Lung (tissue), 13 donors: ENCODE results near the gene CHCHD1. TPM values are rescaled to one million over a fixed set of nuclear protein-coding genes. Genes with fewer than 3 reads are reported as not detected.
"Not testable (repeated sequence)": the region's sequence is repeated elsewhere in the genome, so short reads cannot be mapped to it uniquely, and the experiment has no call there.

ENCODE experiments used
- ATAC-seq: fragments of 200-7000 bp; cut with Tn5 transposase; one replicate; pipeline ENCODE4 v1.9.1; 2020; ENCODE audit warnings: moderate number of reproducible peaks; ENCODE audit not compliant: insufficient read depth, low FRiP score
- DNase-seq, 3 donors: peaks; one replicate each; pipeline ENCODE4 v3.0.0-alpha.2; 2013 to 2017
- H3K27ac ChIP-seq, 2 donors: one replicate each; pipeline ENCODE4 v1.5.1; 2013; ENCODE audit warnings: mild to moderate bottlenecking in 2 of 2, moderate library complexity in 2 of 2, control low read depth in 1 of 2, inconsistent platforms in 1 of 2, low read depth in 1 of 2, low read length in 1 of 2
- H3K27me3 ChIP-seq, 3 donors: one replicate each; pipeline ENCODE4 v1.5.1; 2013; ENCODE audit warnings: low read length in 2 of 3; ENCODE audit not compliant: control insufficient read depth in 3 of 3, insufficient read depth in 3 of 3
- H3K36me3 ChIP-seq, 4 donors: one replicate each; pipeline ENCODE4 v1.5.1; 2013; ENCODE audit warnings: low read length in 4 of 4, mild to moderate bottlenecking in 1 of 4, moderate library complexity in 1 of 4; ENCODE audit not compliant: control insufficient read depth in 4 of 4, insufficient read depth in 4 of 4
- H3K4me1 ChIP-seq, 5 donors: one replicate each; pipeline ENCODE4 v1.5.1; 2013; ENCODE audit warnings: low read length in 5 of 5, mild to moderate bottlenecking in 2 of 5, moderate library complexity in 1 of 5; ENCODE audit not compliant: control insufficient read depth in 5 of 5, insufficient read depth in 5 of 5
- H3K4me3 ChIP-seq: one replicate; pipeline ENCODE4 v1.5.1; 2013; ENCODE audit warnings: mild to moderate bottlenecking, control low read depth, moderate library complexity
- H3K9ac ChIP-seq, 2 donors: one replicate each; pipeline ENCODE4 v1.5.1; 2013; ENCODE audit warnings: low read length in 2 of 2, control low read depth in 1 of 2; ENCODE audit not compliant: insufficient read depth in 1 of 2
- H3K9me3 ChIP-seq, 4 donors: one replicate each; pipeline ENCODE4 v1.5.1; 2013; ENCODE audit warnings: low read length in 3 of 4, mild to moderate bottlenecking in 1 of 4, moderate library complexity in 1 of 4; ENCODE audit not compliant: control insufficient read depth in 4 of 4, insufficient read depth in 3 of 4
- CTCF ChIP-seq: IDR thresholded peaks from 2 replicates; pipeline ENCODE4 v1.5.1; 2012; ENCODE audit warnings: mild to moderate bottlenecking; ENCODE audit errors: control extremely low read depth, extremely low read depth
- WGBS, 2 donors: extraction: QIAGEN DNeasy Blood & Tissue Kit; methylation state at CpG; one replicate each; pipeline ENCODE4 v1.1.7; 2013; 5-methylcytosine and 5-hydroxymethylcytosine counted together
- polyA plus RNA-seq, 2 donors: library from polyadenylated mRNA; stranded (reverse); fragments of 200-250 nt; gene quantifications; one replicate each; pipeline ENCODE4 v1.2.1, GENCODE V29; 2013
- small RNA-seq: library from RNA; depleted of rRNA; stranded (forward); fragments of <200 nt; gene quantifications from one replicate; pipeline ENCODE3, GENCODE V24; 2014; ENCODE audit warnings: low replicate concordance
- total RNA-seq, 2 donors: library from RNA; depleted of rRNA in 1 of 2; stranded (reverse); fragments of >200 nt in 1 of 2; gene quantifications; one replicate each; pipeline ENCODE4 v1.2.1, GENCODE V29; 2014 to 2021
- donor health status: control.
- donor health status: control.
- donor health status: Bipolar disorder and iron deficiency.
- donor health status: healthy.
- donor health status: DM: yes; HTN: yes; CAD: no.

The CHCHD1 gene
- total and polyA plus RNA-seq, 4 donors = 18.7 to 88.3 (median 37.9) TPM

- Histone ChIP-seq H3K9ac (no peak overlapping the region), H3K36me3 (peaks cover 0 to 35% (median 6%) of the 10 kb centered on the region in 4 donors), H3K27me3 (no peaks in the 10 kb centered on the region), H3K27ac (no peak overlapping the region), H3K9me3 (no peaks in the 10 kb centered on the region), H3K4me1 (no peaks in the 10 kb centered on the region), H3K4me3 (no peak overlapping the region)
- 95 to 96% methylated on average over 6 of the region's 6 CpGs for WGBS, 2 donors
- DNase-seq (no peak), ATAC-seq (no peak)
- no peak for TF ChIP-seq CTCF
These were observed 46.3 kb downstream of the CHCHD1 start for GRCh38 chr10:73828161-73828560.

- H3K36me3 ChIP-seq = peaks cover 0 to 27% (median 3%) of the 10 kb centered on the region in 4 donors
- H3K4me1 ChIP-seq, H3K27me3 ChIP-seq, ATAC-seq, H3K4me3 ChIP-seq, H3K9ac ChIP-seq, H3K9me3 ChIP-seq, DNase-seq, H3K27ac ChIP-seq: not testable (repeated sequence)
- 89 to 98% methylated on average over 7 of the region's 7 CpGs for WGBS, 2 donors
These were observed 47.2 kb downstream of the CHCHD1 start for GRCh38 chr10:73829090-73829489.

Small RNA genes within 50 kb of the gene (small RNA-seq; reads per million reads assigned to genes)
- gene AC022400.4 (not detected), gene AC022400.9 (not detected), gene ZSWIM8-AS1 (not detected)

Other genes with a start within 250 kb of the CHCHD1 start
- gene USP54, start 190.7 kb upstream of the CHCHD1 start, total RNA-seq = 100 to 1,000 TPM; 102 to 165 TPM
- 10 to 100 TPM; 19.7 to 23.4 TPM for gene USP54, start 190.7 kb upstream of the CHCHD1 start, polyA plus RNA-seq
- gene MYOZ1, start 140.6 kb upstream of the CHCHD1 start, total RNA-seq = 1 to 10 TPM; 2.1 to 2.4 TPM
- gene MYOZ1, start 140.6 kb upstream of the CHCHD1 start, polyA plus RNA-seq = under 1 TPM; 0.70 to 0.98 TPM
- gene SYNPO2L, start 126.0 kb upstream of the CHCHD1 start, total RNA-seq = under 1 TPM; 0.11 to 0.21 TPM
- under 1 TPM; 0.10 to 0.12 TPM for gene SYNPO2L, start 126.0 kb upstream of the CHCHD1 start, polyA plus RNA-seq
- 1 to 10 TPM; 7.6 to 8.9 TPM for gene AGAP5, start 83.9 kb upstream of the CHCHD1 start, total RNA-seq
- 1 to 10 TPM; 3.2 to 6.7 TPM for gene AGAP5, start 83.9 kb upstream of the CHCHD1 start, polyA plus RNA-seq
- 10 to 100 TPM; 67.3 to 77.4 TPM for gene SEC24C, start 37.7 kb upstream of the CHCHD1 start, total RNA-seq
- 10 to 100 TPM; 42.3 to 47.6 TPM for gene SEC24C, start 37.7 kb upstream of the CHCHD1 start, polyA plus RNA-seq
- gene ZSWIM8, start 3.6 kb downstream of the CHCHD1 start, total RNA-seq = 100 to 1,000 TPM in 1 of 2 donors, 10 to 100 TPM in 1; 78.0 to 108 TPM
- gene ZSWIM8, start 3.6 kb downstream of the CHCHD1 start, polyA plus RNA-seq = 100 to 1,000 TPM in 1 of 2 donors, 10 to 100 TPM in 1; 70.3 to 113 TPM
- 10 to 100 TPM; 30.8 to 38.7 TPM for gene NDST2, start 29.6 kb downstream of the CHCHD1 start, total RNA-seq
- 10 to 100 TPM; 10.9 to 35.3 TPM for gene NDST2, start 29.6 kb downstream of the CHCHD1 start, polyA plus RNA-seq
- 10 to 100 TPM; 38.6 to 41.1 TPM for gene CAMK2G, start 92.5 kb downstream of the CHCHD1 start, total RNA-seq
- 10 to 100 TPM; 15.8 to 19.4 TPM for gene CAMK2G, start 92.5 kb downstream of the CHCHD1 start, polyA plus RNA-seq
- 10 to 100 TPM; 13.5 to 23.0 TPM for gene PLAU, start 129.1 kb downstream of the CHCHD1 start, total RNA-seq
- gene PLAU, start 129.1 kb downstream of the CHCHD1 start, polyA plus RNA-seq = 10 to 100 TPM; 11.6 to 36.7 TPM
- gene VCL, start 216.1 kb downstream of the CHCHD1 start, total RNA-seq = 100 to 1,000 TPM; 124 to 181 TPM
- gene VCL, start 216.1 kb downstream of the CHCHD1 start, polyA plus RNA-seq = 10 to 100 TPM; 24.5 to 48.8 TPM